Stomach (tissue), 9 donors: ENCODE results near the gene DHRS1. TPM values are rescaled to one million over a fixed set of nuclear protein-coding genes. Genes with fewer than 3 reads are reported as not detected.

Experiments
- DNase-seq, 2 donors: peaks; one replicate each; pipeline versions ENCODE4 v3.0.0 to v3.0.0-alpha.2; 2013 to 2019
- H3K27ac ChIP-seq, 5 donors: fragments of 200-600 bp in 4 of 5; sonication (generic) in 4 of 5; one replicate each; pipeline ENCODE4 v1.5.1; 2013 to 2019; ENCODE audit warnings: mild to moderate bottlenecking in 1 of 5, moderate library complexity in 1 of 5
- H3K27me3 ChIP-seq, 3 donors: fragments of 200-600 bp; sonication (generic); one replicate each; pipeline ENCODE4 v1.5.1; 2017 to 2019; ENCODE audit warnings: mixed run types in 1 of 3
- H3K36me3 ChIP-seq, 4 donors: fragments of 200-600 bp; sonication (generic); 1 replicate in 3 of 4; 2 replicates in 1 of 4; pipeline ENCODE4 v1.5.1; 2016 to 2019
- H3K4me1 ChIP-seq, 4 donors: fragments of 200-600 bp; sonication (generic); one replicate each; pipeline ENCODE4 v1.5.1; 2016 to 2019
- H3K4me3 ChIP-seq, 4 donors: fragments of 200-600 bp; sonication (generic) in 3 of 4; one replicate each; pipeline ENCODE4 v1.5.1; 2016 to 2019; ENCODE audit warnings: mild to moderate bottlenecking in 1 of 4
- H3K9me3 ChIP-seq, 4 donors: fragments of 200-600 bp; sonication (generic); one replicate each; pipeline ENCODE4 v1.5.1; 2016 to 2019
- EP300 ChIP-seq: sonication (generic); formaldehyde crosslinking; IDR thresholded peaks from one replicate; pipeline ENCODE4 v1.6.1; 2017; ENCODE audit warnings: antibody characterized with exemption
- POLR2A ChIP-seq, 4 donors: fragments of 450-650 bp; IDR thresholded peaks; one replicate each; pipeline ENCODE4 v1.6.1; 2016; ENCODE audit warnings: antibody characterized with exemption in 4 of 4, control low read depth in 2 of 4, mild to moderate bottlenecking in 1 of 4, moderate library complexity in 1 of 4
- POLR2AphosphoS5 ChIP-seq, 3 donors: sonication (generic); formaldehyde crosslinking; IDR thresholded peaks; one replicate each; pipeline ENCODE4 v1.6.1; 2016; ENCODE audit warnings: antibody characterized with exemption in 3 of 3
- WGBS, 5 donors: extraction: QIAGEN DNeasy Blood & Tissue Kit in 3 of 5; methylation state at CpG; one replicate each; pipeline versions ENCODE4 v1.1.5 to v1.1.7; 2013 to 2018; 5-methylcytosine and 5-hydroxymethylcytosine counted together
- intact Hi-C: fragments of 100-400 bp; cut with DNase I; formaldehyde crosslinking; loops from one replicate; pipeline ENCODE4 v1.15.1; 2023; ENCODE audit warnings: low total_unique reads
- polyA plus RNA-seq, 3 donors: library from polyadenylated mRNA; stranded (reverse); fragments of 200-250 nt; gene quantifications; one replicate each; pipeline ENCODE4 v1.2.3, GENCODE V29; 2013
- total RNA-seq, 5 donors: library from RNA; depleted of rRNA; stranded (reverse); fragments of >200 nt; gene quantifications; one replicate each; pipeline versions ENCODE4 v1.1.0 to v1.2.3, GENCODE V29; 2014 to 2016
- TF ChIP-seq, protein P1 (sequence below), 7 experiments: fragments of 450-650 bp in 4 of 7; fragments of 200-600 bp in 3 of 7; sonication (generic) in 3 of 7; IDR thresholded peaks; one replicate each; pipeline ENCODE4 v1.5.1; 2016 to 2019; ENCODE audit warnings: antibody characterized with exemption in 7 of 7, control low read depth in 2 of 7, mild to moderate bottlenecking in 1 of 7
- donor health status: healthy with polysubstance abuse.
- donor health status: Bipolar disorder and iron deficiency.
- donor health status: healthy.

DHRS1 gene
- total and polyA plus RNA-seq, 8 donors, result 5.3 to 71.9 (median 25.1) TPM

DNA sequence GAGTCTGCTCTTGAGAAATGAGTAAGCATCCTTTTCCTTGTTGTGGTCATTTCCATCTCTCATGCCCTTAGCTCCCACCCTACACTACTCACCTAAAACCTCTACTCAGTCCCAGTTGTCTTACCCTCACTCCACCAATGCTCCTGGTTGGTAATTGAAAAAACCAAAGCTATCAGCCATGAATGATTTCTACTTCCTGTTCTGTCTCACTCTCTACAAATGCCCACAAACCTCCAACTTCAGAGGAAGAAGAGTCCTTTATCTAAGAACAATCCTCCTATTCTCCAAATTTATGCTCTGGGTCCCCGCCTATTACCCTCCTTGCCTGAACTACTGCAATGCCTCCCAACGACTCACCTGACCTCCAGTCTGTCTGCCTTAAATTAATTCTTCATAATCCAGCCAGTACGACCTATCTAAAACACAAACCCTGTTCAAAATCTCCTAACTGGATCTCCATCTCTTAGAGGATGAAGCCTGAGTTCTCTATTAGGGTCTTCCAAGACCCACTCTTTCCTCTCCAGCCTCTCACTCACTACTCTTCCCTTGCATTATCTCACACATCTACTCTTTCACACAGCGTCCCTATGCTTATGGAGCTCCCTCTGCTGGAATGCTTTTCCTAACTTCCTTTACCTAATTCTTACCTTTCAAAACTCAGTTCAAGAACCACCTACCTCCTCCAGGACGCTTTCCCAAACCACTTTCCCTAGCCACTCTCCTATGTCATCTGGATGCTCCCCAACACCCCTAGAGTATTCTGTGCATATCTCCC is 2.2 kb downstream of the DHRS1 start:
- no peak overlapping the region for H3K4me3 ChIP-seq
- no peaks in the 10 kb centered on the region for H3K9me3 ChIP-seq
- peak overlapping the region in 3 of 5 donors; percentile 12 to 42 (median 34) for H3K27ac ChIP-seq
- intact Hi-C loops, result loop anchor here (10.0 kb wide), 1 partner anchor 53 kb away; the partner anchor contains the start of gene TINF2
- no peaks in the 10 kb centered on the region for H3K27me3 ChIP-seq
- DNase-seq, result peak in 1 of 2 donors; percentile 58
- TF ChIP-seq POLR2AphosphoS5 (IDR thresholded peaks at IDR 0.05), result no peak
- no peak for TF ChIP-seq EP300
- TF ChIP-seq, protein P1, sequence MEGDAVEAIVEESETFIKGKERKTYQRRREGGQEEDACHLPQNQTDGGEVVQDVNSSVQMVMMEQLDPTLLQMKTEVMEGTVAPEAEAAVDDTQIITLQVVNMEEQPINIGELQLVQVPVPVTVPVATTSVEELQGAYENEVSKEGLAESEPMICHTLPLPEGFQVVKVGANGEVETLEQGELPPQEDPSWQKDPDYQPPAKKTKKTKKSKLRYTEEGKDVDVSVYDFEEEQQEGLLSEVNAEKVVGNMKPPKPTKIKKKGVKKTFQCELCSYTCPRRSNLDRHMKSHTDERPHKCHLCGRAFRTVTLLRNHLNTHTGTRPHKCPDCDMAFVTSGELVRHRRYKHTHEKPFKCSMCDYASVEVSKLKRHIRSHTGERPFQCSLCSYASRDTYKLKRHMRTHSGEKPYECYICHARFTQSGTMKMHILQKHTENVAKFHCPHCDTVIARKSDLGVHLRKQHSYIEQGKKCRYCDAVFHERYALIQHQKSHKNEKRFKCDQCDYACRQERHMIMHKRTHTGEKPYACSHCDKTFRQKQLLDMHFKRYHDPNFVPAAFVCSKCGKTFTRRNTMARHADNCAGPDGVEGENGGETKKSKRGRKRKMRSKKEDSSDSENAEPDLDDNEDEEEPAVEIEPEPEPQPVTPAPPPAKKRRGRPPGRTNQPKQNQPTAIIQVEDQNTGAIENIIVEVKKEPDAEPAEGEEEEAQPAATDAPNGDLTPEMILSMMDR (IDR thresholded peaks at IDR 0.05), result peak in 3 of 7 experiments; percentile 0 to 57 (median 40)
- 36 to 46% (median 43%) methylated on average over 5 of the region's 5 CpGs for WGBS, 5 donors
- peaks cover 20 to 56% (median 46%) of the 10 kb centered on the region in 4 donors for H3K4me1 ChIP-seq
- peaks cover 19 to 53% (median 46%) of the 10 kb centered on the region in 4 donors for H3K36me3 ChIP-seq

- H3K4me3 ChIP-seq, result no peak overlapping the region
- no peaks in the 10 kb centered on the region for H3K9me3 ChIP-seq
- peak; percentile 63 to 90 for DNase-seq
- no peaks in the 10 kb centered on the region for H3K27me3 ChIP-seq
- 60 to 69% (median 63%) methylated on average over 12 of the region's 12 CpGs for WGBS, 5 donors
- TF ChIP-seq, protein P1 (IDR thresholded peaks at IDR 0.05), result peak in 5 of 7 experiments; percentile 40 to 72 (median 55)
- TF ChIP-seq POLR2A (IDR thresholded peaks at IDR 0.05), result no peak
- peak in 1 of 3 donors; percentile 63 for TF ChIP-seq POLR2AphosphoS5 (IDR thresholded peaks at IDR 0.05)
- no peak for TF ChIP-seq EP300
- H3K36me3 ChIP-seq, result peaks cover 15 to 53% (median 46%) of the 10 kb centered on the region in 4 donors
- peak overlapping the region in 2 of 5 donors; percentile 34 to 52 for H3K27ac ChIP-seq
- H3K4me1 ChIP-seq, result peaks cover 20 to 48% (median 43%) of the 10 kb centered on the region in 4 donors
- intact Hi-C loops, result loop anchor here (10.0 kb wide), 1 partner anchor 52 kb away; the partner anchor contains the start of gene TINF2
Measured at GRCh38 chr14:24296341-24297157, 3.0 kb downstream of the DHRS1 start.

- peaks cover 26 to 78% (median 65%) of the 10 kb centered on the region in 4 donors for H3K36me3 ChIP-seq
- TF ChIP-seq EP300 (no peak), POLR2A (IDR thresholded peaks at IDR 0.05) (no peak), POLR2AphosphoS5 (IDR thresholded peaks at IDR 0.05) (no peak)
- TF ChIP-seq, protein P1 (IDR thresholded peaks at IDR 0.05), result no peak
- intact Hi-C loops, result loop anchor here (10.0 kb wide), 1 partner anchor 49 kb away; the partner anchor contains the start of gene TINF2
Measured at GRCh38 chr14:24293525-24293924, 6.1 kb downstream of the DHRS1 start.

More at GRCh38 chr14:24293525-24293924, 6.1 kb downstream of the DHRS1 start:
- Histone ChIP-seq H3K9me3 (no peaks in the 10 kb centered on the region), H3K27me3 (no peaks in the 10 kb centered on the region), H3K4me3 (no peak overlapping the region), H3K4me1 (peaks cover 4 to 24% (median 19%) of the 10 kb centered on the region in 4 donors), H3K27ac (no peak overlapping the region)
- WGBS, 5 donors, result 92 to 100% (median 97%) methylated on average over 2 of the region's 2 CpGs
- DNase-seq, result no peak
